Stimulated activated CD8-positive, alpha-beta memory T cell treated with anti-CD3 and anti-CD28 coated beads, Interleukin-15, amount 100 ng/mL, for 48 hours (primary cell): ENCODE measurements around the gene BCL11B.

Experiments used
- DNase-seq, 2 donors: peaks; one replicate each; pipeline ENCODE4 v3.0.0-alpha.2; 2020; ENCODE audit warnings: low read depth in 2 of 2

BCL11B gene

DNA sequence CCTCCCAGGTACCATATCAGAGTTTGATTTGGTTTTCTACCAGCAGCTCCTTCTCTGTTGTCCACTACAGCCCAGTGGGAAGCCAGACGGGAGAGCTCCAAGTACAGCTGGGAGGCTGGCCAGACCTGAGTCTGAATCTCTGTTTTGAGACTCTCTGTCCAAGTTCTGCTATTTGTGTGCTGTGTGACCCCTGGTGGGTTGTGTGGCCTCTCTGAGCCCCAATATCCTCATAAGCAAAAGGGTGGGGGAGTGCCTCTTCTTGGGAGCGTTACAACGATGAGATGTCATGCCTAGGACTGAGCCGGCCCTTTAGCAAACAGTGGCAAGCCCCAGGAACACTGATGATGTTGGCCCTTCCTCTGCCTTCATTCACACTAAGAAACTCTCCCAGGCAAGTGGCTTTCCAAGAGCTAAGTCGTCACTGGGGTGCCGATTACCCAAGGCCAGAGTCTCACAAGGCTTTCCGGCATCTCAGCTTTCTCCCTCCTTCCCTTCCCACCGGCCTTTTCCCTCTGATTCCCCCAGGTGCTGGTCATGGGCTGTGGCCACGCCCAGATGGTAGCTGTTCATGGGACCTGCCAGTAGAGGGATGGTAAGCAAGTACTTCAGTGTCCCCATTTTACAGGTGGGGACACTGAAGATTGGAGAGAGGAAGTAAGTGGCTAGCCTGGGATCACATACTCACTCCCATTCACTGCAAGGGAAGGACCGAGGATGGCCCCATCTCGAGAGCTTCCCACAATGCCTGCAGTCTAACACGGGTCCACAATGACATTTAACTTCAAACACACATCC lies 47.7 kb downstream of the BCL11B start:
- no peak for DNase-seq

DNA sequence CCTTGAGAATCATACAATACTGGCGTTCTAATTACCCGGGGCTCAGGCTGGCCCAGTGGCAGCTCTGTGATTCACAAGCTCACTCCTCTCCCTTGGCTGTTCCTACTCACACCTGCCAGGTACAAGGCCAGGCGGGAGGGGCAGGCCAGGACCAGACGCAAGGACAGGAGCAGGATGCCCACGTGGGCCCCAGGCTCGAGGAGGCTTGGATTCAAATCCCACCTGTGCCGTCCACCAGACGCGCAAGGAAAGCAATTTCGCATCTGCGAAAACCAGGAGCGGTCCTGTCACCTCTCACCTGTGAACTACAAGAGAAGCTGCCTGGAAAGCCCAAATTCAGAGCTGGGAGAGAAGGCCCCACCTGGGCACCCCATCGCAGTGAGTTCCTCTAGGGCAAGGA lies 50.6 kb downstream of the BCL11B start:
- DNase-seq: no peak

DNA sequence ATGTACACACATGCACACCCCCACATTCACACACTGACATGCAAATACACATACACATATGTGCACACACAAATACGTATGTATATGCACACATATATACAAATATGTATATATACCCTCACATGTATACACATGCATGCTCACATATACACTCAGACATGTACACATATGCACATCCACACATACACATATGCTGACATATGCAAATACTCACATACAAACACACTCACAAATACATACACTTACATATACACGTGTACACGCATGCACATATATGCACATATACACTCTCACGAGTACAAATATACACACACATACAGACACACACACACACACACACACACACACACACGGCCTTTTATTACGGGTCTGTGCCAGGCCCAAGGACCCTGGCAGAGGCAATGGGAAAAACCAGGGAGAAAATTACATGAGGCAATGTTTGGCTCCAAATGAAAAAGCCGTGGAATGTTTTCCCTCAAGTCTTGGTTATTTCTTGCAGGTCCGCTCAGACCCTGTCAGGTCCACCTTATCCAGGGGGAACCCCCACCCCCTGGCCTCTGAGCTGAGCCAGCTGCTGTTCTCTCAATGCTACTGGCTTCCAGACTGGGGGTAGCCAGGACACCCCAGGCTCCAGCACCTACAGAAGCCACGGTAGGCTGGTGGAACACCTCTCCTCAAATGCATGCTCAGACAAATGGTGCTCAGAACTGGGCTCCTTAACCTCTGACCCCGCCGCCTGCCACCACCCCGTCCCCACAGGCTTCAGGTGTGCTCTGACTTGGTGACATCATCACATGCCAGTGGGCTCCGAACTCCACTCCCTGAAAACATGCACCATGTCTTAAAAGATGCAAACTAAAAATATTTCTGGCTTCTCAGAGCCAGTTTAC lies 54.7 kb downstream of the BCL11B start:
- DNase-seq: no peak

DNA sequence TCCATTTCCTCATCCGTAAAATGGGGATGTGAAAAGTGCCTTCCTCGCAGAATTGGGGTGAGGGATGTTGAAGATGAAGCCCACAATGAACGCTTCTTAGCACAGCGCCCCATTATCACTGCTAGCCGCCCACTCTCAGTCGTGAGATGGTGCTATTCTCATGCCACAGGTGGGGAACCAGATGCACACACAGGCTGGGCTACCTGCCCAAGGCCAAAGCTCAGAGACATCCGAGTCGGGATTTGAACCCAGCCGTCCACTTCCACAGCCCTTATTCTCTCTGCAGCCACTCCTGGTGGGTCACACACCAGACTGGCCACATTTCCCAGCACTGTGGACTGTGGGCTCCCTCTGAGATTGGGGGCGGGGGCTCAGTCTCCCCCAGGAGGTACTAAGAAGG lies 55.8 kb downstream of the BCL11B start:
- no peak for DNase-seq

DNA sequence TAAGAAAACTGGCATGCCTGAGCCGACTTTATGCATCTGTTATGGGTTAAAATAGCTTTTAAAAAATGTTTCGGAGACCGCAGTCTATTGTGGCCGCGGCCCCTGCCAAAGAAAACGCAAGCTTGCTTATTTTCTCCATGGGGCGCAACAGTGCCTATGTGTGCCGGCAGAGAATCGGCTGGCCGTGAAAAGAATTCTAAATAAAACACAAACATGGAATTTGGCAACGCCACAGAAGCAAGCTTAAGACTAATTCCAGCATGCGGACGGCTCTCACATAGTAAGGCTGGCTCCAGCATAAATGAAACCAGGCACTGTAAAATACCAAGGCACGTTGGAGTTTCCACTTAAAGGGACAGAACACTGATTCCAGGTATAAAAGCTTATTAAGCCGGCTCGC lies 56.7 kb downstream of the BCL11B start:
- no peak for DNase-seq

DNA sequence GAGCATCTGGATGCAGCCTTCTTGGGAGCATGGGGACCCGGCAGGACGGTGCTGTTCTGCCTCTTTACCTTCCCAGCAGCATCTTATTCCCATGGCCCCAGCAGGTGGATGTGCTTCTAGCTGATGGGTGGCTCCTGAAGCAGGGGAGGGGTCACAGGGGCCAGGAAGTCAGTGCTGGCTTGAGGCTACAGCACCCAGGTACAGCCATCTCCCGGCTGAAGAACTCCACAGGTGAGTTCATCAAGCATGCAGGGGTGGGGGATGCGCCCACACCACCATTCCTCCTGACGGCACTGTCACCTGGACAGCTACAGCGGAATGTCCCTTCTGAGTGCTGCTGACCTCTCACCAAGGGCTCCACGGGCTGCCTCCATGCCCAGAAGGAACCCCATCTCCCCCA lies 57.3 kb downstream of the BCL11B start:
- no peak for DNase-seq

DNA sequence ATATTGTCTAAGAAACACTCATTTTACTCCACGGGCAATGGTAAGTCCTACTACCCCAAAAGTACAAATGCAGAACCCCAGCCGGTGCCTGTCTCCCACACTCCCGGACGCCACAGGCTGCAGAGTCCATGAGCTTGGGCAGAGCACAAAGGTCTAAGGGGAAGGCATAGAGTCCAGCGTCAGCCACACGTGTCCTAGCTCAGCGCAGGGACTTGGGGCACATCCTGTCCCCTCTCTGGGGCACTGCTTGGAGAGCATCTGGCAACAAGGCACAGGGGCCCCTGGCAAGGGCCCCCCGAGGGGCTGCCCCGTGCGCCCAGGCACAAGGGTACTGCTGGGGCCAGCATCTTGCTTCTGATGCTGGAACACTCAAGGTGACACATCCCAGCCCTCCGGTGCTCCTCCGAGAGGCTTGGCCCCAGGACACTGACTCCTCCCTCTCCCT lies 58.4 kb downstream of the BCL11B start:
- DNase-seq: no peak

DNA sequence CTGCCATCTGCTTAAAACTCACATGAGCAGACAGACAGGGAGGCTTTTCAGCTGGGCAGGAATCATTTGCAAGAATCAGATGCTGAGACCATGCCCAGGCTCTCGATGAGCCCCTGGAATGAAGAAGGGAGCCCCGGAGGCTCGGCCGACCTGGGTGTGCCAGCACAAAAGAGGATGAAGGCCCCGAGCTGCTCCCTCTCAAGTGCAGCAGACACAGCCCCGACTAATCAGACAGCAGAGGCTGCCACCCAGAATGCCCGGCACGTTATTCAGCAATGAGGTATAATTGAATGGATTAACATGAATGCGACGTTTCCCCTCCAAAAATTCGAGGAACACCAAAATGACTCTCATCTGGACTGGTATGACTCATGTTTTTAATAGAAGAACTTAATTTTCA lies 58.9 kb downstream of the BCL11B start:
- DNase-seq: no peak

DNA sequence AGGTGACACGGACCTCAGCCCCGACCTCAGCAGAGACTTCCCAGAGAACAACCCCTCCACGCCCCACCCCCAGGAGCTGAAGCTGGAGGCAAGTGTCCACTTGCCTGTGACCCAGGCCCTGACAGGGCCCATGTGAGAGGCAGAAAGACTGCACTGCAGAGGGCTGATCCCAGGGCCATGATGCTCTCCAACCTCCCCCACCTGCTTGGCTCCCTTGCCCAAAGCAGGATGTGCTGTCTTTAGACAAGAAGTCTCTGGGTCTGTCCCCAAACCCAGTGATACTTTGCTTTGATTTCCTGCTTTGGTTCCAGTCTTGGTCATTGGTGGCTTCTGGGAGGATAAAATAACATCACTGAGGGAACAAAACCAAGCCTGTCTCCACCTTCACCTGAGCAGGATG lies 59.4 kb downstream of the BCL11B start:
- DNase-seq: no peak

DNA sequence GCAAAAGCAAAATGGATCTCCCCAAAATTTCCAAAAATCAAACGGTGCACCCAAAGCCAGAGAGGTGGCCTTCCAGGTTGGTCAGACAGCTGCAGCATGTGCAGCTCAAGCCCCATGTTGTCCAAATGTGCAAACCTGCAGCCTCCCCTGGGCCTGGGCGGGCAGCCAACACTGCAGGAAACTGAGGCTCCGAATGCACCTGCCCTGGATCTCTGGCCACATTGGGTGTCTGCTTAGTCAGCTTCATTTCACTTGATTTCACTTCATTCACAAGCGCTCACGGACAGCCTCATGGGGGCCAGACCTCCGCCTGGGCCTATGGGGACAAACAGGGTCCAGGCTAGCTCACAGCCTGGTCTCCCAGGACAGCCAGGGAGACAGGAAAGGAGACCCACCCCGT lies 59.8 kb downstream of the BCL11B start:
- DNase-seq: no peak

DNA sequence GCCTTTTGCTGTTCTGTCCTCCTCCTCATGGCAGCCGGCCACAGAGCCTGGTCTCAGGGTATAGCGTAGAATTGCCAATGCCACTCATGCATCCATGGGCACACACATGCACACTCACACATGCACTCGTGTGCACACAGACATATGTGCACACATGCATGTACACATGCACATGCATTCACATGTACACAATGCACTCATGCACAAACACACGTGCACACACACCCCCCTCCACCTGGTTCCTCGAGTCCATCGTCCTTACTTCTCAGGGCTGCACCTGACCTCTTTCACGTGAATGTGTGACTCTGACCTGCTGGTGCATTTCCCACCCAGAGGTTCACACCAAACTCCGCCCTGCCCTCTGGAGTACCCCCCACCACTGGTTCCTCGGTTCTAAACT lies 60.6 kb downstream of the BCL11B start:
- DNase-seq: no peak

DNA sequence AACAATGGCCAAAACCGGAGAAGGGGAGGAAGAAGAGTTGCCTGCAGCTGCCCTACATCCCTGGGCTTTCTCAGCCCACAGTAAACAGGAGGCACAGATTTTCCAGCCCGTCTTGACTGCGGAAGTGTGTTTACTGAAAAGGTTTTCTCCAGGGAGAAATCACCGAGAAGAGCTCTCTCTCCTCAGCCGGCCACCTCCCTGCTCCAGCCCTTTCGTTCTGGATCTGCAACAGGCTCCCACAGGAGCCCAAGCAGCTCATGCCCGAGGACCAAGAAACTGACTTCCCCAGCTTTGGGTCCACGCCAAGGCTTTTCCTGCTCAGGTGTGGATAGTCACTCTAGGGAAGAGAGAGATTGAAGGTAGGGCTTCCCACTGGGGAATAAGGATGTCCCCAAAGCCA lies 61.7 kb downstream of the BCL11B start:
- DNase-seq: no peak

DNA sequence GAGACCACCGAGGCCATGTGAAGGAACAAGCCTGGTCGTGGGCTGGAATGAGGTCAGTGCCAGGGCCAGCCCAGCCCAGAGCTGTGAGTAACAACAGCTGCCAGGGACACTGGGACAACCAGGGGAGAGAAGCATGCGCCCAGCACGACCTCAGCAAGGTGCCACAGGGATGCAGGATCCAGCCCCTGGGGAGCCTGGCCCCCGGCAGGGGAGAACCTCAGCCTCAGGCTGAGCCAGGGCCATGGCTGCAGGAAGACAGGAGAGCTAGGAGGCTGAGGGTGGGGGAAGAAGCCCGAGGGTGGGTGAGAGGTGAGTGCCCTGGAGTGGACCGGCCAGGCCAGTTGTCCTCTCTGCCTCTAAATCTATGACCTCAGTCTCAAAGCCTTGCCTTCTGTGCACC lies 62.6 kb downstream of the BCL11B start:
- DNase-seq: no peak

DNA sequence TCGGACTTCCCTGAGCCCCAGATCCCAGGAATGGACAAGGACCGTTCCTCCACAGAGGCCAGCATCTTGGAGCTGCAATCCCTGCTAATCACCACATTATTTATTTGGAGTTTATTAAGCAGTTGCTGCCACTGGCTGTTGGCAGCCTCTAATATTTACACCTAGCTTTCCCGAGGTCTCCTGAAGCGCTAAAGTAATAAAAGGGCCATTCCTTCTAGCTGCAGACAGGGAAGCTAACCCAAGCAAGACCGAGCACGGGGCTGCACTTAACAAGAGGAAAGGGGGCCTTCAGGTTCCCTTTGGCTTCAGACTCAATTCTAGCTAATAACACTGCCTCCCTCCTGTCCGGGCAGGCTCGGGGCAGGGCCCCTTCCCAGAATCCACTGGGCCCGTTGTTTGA lies 63.7 kb downstream of the BCL11B start:
- DNase-seq: no peak

DNA sequence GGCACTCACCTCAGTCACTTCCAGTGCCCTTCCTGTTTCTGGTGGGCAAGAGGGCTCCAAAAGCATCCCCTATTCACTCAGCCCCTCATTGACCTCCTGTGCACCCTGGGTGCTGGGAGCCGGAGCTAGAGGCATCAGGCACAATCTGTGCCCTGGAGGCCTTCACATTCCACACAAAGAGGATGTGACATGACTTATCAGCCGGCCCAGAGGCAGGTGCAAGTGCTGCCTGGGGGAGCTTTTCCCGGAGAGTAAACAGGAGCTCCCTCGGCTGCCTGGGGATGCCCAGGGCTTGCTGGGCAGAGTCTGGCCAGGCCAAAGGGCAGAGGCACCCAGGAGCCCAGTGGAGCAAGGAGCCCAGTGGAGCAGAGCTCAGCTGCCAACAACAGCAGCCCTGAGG lies 64.5 kb downstream of the BCL11B start:
- DNase-seq: no peak

DNA sequence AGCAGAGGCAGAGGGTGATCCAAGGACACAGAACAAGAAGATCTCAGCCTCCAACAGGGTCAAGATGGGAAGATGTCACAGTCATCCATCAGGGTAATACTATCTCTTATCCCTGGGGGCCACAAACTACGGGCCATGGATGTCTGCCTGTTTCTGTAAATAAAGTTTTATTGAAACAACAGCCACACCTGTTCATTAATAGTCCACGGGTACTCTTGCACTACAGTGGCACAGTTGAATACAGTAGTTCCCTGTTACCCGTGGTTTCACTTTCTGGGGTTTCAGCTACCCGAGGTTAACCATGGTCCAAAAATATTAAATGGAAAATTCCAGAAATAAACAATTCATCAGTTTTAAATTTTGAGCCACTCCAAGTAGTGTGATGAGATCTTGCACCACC lies 65.9 kb downstream of the BCL11B start:
- no peak for DNase-seq

DNA sequence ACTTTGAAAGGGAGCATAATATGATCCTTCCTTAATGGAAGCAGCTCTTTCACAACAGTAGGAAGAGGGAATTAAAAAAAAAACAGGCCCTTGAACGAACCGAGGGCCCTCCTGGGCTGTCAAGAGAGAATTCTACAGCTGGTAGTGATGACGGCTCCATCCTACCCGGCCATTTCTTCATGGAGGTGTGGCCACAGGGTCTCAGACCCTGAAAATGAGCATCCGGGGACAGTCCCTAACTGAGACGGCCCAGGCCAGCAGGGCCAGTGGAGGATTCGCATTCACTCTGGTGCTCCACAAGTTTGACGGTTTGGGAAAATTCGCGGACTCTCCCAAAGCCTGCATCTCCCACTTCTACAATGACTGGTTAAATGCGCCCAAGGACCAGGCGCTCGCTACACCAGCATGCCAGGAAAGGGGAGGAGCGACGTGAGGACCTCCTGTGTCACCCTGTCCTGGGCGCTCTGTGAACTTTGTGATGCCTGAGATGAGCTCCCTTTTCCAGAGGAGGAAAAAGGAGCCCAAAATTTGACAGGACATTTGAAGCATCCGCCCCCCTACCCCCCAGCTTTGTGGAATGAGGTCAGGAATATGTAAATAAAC lies 66.8 kb downstream of the BCL11B start:
- no peak for DNase-seq

DNA sequence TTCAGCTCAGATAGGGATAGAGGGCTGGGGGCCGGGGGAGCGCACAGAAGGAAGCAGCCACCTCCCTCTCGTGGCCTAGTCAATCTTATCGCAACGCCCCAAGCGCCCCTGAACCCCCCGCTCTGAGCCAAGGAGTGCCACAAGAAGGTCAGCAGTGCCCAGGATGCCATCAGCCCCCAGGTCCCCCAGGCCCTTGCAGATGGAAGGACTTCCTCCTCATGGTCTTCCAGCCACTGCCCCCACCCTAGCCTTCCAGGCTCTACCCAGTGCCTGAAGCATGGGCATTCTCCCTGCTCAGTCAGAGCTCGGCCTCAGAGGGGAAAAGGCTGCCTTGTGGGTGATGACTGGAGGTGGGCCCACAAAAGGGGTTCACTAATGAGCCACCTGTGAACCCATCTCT lies 68.2 kb downstream of the BCL11B start:
- no peak for DNase-seq

DNA sequence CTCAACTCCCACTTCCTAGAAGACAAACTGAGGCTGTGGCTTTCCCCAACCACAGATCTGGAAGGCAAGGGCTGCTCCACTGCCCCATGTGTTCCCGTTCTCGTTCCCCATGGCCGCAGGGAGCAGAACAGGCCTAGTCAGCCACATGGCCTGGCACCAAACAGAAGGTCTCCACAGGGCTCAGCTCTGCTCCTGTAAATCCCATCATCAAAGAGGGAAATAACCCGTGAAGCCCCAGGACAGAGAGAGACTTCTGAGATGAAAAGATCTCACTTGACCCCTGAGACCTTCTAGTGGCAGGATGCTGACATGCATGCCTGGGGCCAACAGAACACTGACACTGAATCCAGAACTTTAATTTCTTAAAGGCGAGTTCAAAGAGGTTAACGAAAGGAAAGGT lies 68.9 kb downstream of the BCL11B start:
- DNase-seq: no peak

DNA sequence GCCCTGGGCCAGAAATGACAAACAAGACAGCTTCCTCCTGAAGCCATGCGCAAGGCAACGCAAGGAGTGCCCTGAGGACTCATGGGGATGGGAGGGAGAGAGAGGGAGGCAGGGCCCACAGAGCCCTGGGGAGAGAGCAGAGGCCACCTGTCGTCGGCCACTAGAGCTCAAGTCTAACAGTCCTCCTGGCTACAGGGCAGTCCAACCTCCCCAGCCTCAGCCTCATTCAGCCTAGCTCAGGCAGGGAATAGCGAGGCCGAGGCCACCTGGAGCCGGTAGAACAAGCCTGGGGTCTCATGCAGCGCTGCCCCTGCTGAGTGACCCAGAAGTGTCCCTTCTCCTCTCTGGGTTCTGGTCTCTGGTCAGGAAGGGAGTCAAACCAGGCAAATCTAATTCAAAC lies 69.5 kb downstream of the BCL11B start:
- DNase-seq: no peak

DNA sequence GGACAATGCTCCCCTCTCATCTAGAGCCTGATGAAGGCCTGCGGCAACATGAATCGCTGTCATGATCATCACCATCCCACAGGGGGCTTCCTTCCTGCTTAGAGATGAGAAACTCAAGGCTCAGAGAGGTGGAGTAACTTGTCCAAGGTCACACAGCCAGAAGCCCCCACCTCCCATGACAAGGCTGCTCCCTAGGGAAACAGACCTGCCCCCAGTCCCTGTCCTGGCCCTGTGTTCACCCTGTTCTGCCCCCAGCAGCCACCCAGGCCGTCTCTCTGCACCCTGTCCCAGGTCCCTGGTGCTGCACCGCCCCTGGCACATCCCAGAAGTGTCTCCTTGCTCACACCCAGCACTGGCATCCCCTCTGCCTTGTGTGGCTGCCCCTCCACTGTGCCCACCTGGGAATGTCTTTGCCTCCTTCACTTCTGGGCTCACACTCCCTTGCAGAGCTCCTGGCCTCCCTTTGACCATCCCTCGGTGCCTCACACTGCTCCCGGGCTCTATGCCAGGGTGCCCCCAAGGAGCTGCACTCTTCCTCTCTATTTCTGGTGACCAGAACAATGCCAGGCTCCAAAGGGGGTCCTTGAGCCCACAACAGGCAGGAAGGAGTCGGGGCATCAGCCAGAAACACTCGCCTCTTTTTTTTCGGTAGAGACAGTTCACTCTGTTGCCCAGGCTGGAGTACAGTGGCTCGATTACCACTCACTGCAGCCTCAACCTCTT lies 70.5 kb downstream of the BCL11B start:
- no peak for DNase-seq

DNA sequence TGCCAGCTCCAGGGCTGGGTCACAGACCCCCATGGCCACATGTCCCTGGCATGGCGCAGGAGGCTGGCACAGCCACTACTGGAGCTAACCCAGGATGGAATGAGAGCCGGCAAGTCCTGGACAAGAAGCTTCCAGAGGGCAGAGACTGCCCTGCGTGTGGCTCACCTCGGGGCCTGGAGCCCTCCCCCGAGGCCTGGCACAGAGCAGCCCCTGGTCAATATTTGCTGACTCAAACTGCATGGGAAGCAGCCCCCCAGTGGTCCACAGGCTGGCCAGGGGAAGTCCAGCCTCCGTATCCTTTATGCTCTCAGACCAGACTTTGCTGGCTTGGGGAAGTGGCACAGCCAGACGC lies 71.4 kb downstream of the BCL11B start:
- no peak for DNase-seq
